ENCODE data around the gene HTR5A.
"Not testable (repeated sequence)": the region's sequence is repeated elsewhere in the genome, so short reads cannot be mapped to it uniquely, and the experiment has no call there.

The HTR5A gene

DNA sequence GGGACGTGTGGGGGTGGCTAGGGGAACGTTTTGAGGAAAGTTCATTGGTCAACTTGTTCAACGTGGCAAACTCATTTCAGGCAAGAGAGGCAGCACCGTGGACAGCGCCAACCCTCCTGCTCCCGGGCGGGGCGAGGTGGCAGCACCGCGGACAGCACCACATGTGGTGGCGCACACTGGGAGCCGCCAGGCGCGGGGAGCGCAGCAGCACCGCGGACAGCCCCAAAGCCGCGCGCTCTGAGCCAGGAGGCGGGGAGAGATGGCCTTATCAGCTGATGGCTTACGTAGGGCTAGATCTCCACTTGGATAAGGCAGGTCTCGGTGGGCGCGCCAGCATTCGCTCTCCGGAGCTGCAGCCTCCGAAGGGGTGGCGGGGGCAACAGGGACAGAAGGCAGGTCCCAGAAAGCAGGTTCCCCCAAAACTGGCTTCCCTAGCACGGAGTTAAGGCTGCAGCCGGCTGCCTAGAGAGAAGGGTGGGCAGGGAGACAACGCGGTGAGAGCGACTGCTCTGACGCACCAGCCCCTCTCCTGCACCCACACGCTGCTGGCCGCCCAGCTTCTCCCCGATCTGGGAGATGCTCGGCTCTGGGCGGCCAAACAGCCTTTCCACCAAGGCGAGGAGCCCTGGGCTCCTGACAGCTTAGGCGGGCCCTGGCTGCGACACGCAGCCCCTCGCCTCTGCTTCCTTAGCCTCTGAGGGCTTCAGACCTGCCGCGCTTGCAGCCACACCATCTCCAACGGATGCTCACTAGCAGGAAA, at the start of gene HTR5A:
Gene HTR5A, plus strand, starts transcription at position 333 of the 760 bp plus-strand sequence. CDS start 576 bp downstream, outside the sequence.
- TF ChIP-seq, protein P1, sequence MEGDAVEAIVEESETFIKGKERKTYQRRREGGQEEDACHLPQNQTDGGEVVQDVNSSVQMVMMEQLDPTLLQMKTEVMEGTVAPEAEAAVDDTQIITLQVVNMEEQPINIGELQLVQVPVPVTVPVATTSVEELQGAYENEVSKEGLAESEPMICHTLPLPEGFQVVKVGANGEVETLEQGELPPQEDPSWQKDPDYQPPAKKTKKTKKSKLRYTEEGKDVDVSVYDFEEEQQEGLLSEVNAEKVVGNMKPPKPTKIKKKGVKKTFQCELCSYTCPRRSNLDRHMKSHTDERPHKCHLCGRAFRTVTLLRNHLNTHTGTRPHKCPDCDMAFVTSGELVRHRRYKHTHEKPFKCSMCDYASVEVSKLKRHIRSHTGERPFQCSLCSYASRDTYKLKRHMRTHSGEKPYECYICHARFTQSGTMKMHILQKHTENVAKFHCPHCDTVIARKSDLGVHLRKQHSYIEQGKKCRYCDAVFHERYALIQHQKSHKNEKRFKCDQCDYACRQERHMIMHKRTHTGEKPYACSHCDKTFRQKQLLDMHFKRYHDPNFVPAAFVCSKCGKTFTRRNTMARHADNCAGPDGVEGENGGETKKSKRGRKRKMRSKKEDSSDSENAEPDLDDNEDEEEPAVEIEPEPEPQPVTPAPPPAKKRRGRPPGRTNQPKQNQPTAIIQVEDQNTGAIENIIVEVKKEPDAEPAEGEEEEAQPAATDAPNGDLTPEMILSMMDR (IDR thresholded peaks at IDR 0.05; ENCODE audit: extremely low read depth, insufficient read depth, missing control alignments): no peak
- in situ Hi-C loops (cut with MboI; ENCODE audit: low pct_unique_long_range_greater_than_20kb, low sequenced_read_pairs, unreplicated experiment): no loop called here
- peak; percentile 93 for DNase-seq (ENCODE audit: low spot score)

DNA sequence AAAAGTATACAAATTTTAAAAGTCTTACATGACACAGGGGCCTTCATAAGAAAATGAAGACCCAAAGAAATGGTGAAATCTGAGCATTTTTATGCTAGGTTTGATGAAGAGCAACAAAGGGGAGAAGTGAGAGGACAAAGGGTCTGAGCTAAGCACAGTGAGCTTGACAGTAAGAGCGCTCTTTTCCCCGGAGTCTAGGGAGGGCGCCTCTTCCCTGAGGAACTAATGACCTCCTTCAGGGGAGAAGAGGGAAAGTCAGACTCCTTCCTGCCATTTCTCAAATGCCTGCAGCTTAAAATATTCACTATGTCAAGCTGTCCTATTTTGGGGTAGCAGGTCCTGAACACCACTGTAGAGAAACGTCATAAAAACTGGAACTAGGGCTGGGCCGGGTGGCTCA, 49.1 kb upstream of the HTR5A start:
- TF ChIP-seq, protein P1 (IDR thresholded peaks at IDR 0.05; ENCODE audit: extremely low read depth, insufficient read depth, missing control alignments): no peak
- DNase-seq (ENCODE audit: low spot score): no peak
- in situ Hi-C loops (cut with MboI; ENCODE audit: low pct_unique_long_range_greater_than_20kb, low sequenced_read_pairs, unreplicated experiment): no loop called here

DNA sequence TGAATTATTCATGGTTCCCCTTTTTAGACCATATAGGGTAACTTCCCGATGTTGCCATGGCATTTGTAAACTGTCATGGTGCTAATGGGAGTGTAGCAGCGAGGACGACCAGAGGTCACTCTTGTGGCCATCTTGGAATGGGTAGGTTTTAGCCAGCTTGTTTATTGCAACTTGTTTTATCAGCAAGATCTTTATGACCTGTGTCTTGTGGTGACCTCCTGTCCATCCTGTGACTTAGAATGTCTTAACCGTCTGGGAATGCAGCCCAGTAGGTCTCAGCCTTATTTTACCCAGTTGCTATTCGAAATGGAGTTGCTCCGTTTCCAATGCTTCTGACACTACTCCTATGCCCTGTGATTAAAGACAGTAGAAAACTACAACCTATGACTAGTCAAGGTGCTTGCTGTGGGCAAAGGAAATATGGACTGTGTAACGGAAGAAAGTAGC, 48.4 kb upstream of the HTR5A start:
- in situ Hi-C loops (cut with MboI; ENCODE audit: low pct_unique_long_range_greater_than_20kb, low sequenced_read_pairs, unreplicated experiment): no loop called here
- TF ChIP-seq, protein P1 (IDR thresholded peaks at IDR 0.05; ENCODE audit: extremely low read depth, insufficient read depth, missing control alignments): no peak
- DNase-seq (ENCODE audit: low spot score): no peak

DNA sequence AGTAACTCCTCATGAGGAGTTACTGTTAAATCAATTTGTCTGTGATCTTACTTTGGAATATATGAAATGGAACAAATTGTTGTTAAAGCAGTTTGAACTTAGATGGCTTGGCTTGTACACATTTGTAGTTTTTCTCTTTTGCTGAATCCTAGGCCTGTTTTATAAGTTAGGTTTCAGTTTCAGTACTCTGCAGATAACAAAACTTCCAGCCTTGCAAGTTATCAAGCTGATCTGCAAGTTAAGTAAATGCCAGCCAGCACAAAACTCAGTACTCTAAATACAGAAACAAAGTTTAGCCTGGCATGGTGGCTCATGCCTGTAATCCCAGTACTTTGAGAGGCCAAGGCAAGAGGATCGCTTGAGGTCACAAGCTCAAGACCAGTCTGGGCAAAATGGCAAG, 42.2 kb upstream of the HTR5A start:
- TF ChIP-seq, protein P1 (IDR thresholded peaks at IDR 0.05; ENCODE audit: extremely low read depth, insufficient read depth, missing control alignments): no peak
- in situ Hi-C loops (cut with MboI; ENCODE audit: low pct_unique_long_range_greater_than_20kb, low sequenced_read_pairs, unreplicated experiment): no loop called here
- no peak for DNase-seq (ENCODE audit: low spot score)

DNA sequence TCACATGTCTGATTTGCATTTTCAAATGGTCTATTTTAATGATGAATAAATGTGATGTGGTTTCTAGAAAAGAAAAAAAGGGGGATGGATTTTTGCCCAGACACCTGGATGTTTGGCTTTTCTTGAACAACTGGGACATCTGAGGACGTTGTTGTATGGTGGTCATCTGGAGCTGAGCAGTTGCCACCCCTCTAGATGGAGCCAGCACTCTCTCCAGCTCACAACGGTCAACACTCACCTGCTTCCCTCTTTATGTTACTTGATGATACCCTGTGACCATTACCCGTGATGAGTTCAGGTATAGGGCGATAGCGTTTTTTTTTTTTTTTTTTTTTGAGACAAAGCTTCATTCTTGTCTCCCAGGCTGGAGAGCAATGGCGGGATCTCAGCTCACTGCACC, 37.1 kb upstream of the HTR5A start:
- DNase-seq (ENCODE audit: low spot score): no peak
- in situ Hi-C loops (cut with MboI; ENCODE audit: low pct_unique_long_range_greater_than_20kb, low sequenced_read_pairs, unreplicated experiment): no loop called here
- TF ChIP-seq, protein P1 (IDR thresholded peaks at IDR 0.05; ENCODE audit: extremely low read depth, insufficient read depth, missing control alignments): peak; percentile 4

DNA sequence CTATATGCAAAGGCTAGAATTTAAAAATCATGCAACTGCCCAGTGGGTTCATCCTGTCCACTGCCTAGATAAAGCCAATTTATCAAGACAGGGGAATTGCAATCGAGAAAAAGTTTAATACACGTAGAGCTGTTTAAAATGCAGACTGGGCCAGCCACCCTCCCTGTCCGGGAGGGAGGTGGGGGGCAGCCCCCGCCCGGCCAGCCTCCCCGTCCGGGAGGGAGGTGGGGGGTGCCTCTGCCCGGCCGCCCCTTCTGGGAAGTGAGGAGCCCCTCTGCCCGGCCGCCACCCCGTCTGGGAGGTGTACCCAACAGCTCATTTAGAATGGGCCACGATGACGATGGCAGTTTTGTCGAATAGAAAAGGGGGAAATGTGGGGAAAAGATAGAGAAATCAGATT, 35.6 kb upstream of the HTR5A start:
- DNase-seq (ENCODE audit: low spot score); in situ Hi-C loops (cut with MboI; ENCODE audit: low pct_unique_long_range_greater_than_20kb, low sequenced_read_pairs, unreplicated experiment): not testable (repeated sequence)

DNA sequence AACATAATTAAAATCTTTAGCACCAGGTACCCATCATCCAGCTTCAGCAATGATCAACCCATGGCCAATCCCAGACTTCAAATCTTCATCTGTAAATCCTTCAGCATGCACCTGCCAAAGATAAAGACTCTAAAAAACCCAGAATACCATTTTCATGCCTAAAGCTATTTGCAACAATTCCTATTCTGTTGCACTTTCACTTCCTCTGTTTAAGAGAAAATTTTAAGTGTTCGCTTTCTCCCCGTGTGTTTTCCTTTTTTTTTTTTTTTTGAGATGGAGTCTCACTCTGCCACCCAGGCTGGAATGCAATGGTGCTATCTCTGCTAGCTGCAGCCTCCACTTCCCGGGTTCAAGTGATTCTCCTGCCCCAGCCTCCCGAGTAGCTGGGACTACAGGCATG, 31.8 kb upstream of the HTR5A start:
- no peak for DNase-seq (ENCODE audit: low spot score)
- TF ChIP-seq, protein P1 (IDR thresholded peaks at IDR 0.05; ENCODE audit: extremely low read depth, insufficient read depth, missing control alignments): no peak
- in situ Hi-C loops (cut with MboI; ENCODE audit: low pct_unique_long_range_greater_than_20kb, low sequenced_read_pairs, unreplicated experiment): no loop called here
